Endothelial cell of umbilical vein (primary cell): ENCODE data around the gene ARHGAP18. TPM values are rescaled to one million over a fixed set of nuclear protein-coding genes. Genes with fewer than 3 reads are reported as not detected.

Source experiments
- BruUV-seq: library from RNA; stranded (reverse); fragments of 400-500 nt; replicated peaks from 2 replicates; lab custom pipeline; 2021; lab: Mats Ljungman, UMichigan
- CTCF ChIA-PET: fragments of 300-600, 350-600 bp; sonication (Branson Sonifier 250); formaldehyde crosslinking; loops from one replicate; lab custom pipeline; 2021; ENCODE audit warnings: antibody characterized with exemption, inconsistent platforms; lab: Charles Lee
- POLR2A ChIA-PET: fragments of 300-600, 350-600 bp; sonication (Branson Sonifier 250); formaldehyde crosslinking; loops from one replicate; lab custom pipeline; 2021; ENCODE audit warnings: antibody characterized with exemption, inconsistent platforms; lab: Charles Lee
- DNase-seq: peaks from one replicate; pipeline ENCODE4 v3.0.0-alpha.2; 2011; ENCODE audit warnings: low read depth, low spot score
- FAIRE-seq: peaks from 2 replicates; lab custom pipeline; 2011; peaks lifted over from hg19 to GRCh38; lab: Jason Lieb, UNC
- H2AFZ ChIP-seq: 2 replicates; pipeline ENCODE4 v1.6.0; 2012; ENCODE audit warnings: low read depth, low read length, control low read depth, inconsistent platforms
- H3K27ac ChIP-seq: 2 replicates; pipeline ENCODE4 v1.5.1; 2011; ENCODE audit warnings: low read depth, mild to moderate bottlenecking, control low read depth, low read length, moderate library complexity; ENCODE audit not compliant: insufficient read depth
- H3K27me3 ChIP-seq, 2 experiments: 2 replicates each; pipeline versions ENCODE4 v1.6.0 to v1.6.1; 2011; ENCODE audit warnings: low read length in 2 of 2, mixed read lengths in 1 of 2; ENCODE audit not compliant: control insufficient read depth in 2 of 2, insufficient read depth in 2 of 2
- H3K36me3 ChIP-seq, 2 experiments: 2 replicates in 1 of 2; 3 replicates in 1 of 2; pipeline ENCODE4 v1.5.1; 2011; ENCODE audit warnings: low read length in 2 of 2, mild to moderate bottlenecking in 1 of 2, moderate library complexity in 1 of 2; ENCODE audit not compliant: control insufficient read depth in 2 of 2, insufficient read depth in 2 of 2; ENCODE audit errors: extremely low read depth in 1 of 2
- H3K4me1 ChIP-seq: 3 replicates; pipeline ENCODE4 v1.5.1; 2011; ENCODE audit warnings: mild to moderate bottlenecking, low read length; ENCODE audit not compliant: control insufficient read depth, insufficient read depth; ENCODE audit errors: extremely low read depth
- H3K4me2 ChIP-seq: 2 replicates; pipeline ENCODE4 v1.6.1; 2011; ENCODE audit warnings: low read length, control low read depth, mixed read lengths; ENCODE audit not compliant: insufficient read depth
- H3K4me3 ChIP-seq, 3 experiments: fragments of 200-600 bp in 1 of 3; sonication (generic), shearing (Covaris generic) in 1 of 3; replicated peaks in 1 of 3; 2 replicates each; pipeline ENCODE4 v1.5.1; 2011 to 2016; ENCODE audit warnings: control low read depth in 3 of 3, low read length in 3 of 3, mild to moderate bottlenecking in 2 of 3, inconsistent platforms in 1 of 3, low read depth in 1 of 3, moderate library complexity in 1 of 3; ENCODE audit not compliant: insufficient read depth in 1 of 3
- H3K79me2 ChIP-seq: 2 replicates; pipeline ENCODE4 v1.6.0; 2012; ENCODE audit warnings: low read length, inconsistent platforms; ENCODE audit not compliant: control insufficient read depth, insufficient read depth
- H3K9ac ChIP-seq: replicated peaks from 2 replicates; pipeline ENCODE3; 2011; ENCODE audit warnings: low read length, control low read depth; ENCODE audit not compliant: insufficient read depth; ENCODE audit errors: extremely low read depth
- H3K9me1 ChIP-seq: replicated peaks from 3 replicates; pipeline ENCODE4 v1.6.0; 2011; ENCODE audit warnings: mild to moderate bottlenecking, low read length; ENCODE audit not compliant: control insufficient read depth, insufficient read depth; ENCODE audit errors: extremely low read depth
- H3K9me3 ChIP-seq: replicated peaks from 2 replicates; pipeline ENCODE4 v1.5.1; 2012; ENCODE audit warnings: low read length, inconsistent platforms; ENCODE audit not compliant: control insufficient read depth, insufficient read depth
- H4K20me1 ChIP-seq: replicated peaks from 2 replicates; pipeline ENCODE3; 2011; ENCODE audit warnings: mild to moderate bottlenecking, low read length; ENCODE audit not compliant: control insufficient read depth, insufficient read depth; ENCODE audit errors: extremely low read depth
- EZH2 ChIP-seq: IDR thresholded peaks from 2 replicates; pipeline ENCODE4 v1.6.1; 2012; ENCODE audit warnings: borderline replicate concordance, low read depth, mild to moderate bottlenecking, moderate library complexity, low read length, inconsistent platforms; ENCODE audit not compliant: severe bottlenecking
- FOS ChIP-seq: IDR thresholded peaks from 2 replicates; pipeline ENCODE4 v1.6.1; 2011; ENCODE audit warnings: mild to moderate bottlenecking, low read length, moderate library complexity, borderline replicate concordance; ENCODE audit not compliant: insufficient read depth
- GATA2 ChIP-seq: IDR thresholded peaks from 2 replicates; pipeline ENCODE4 v1.7.0; 2011; ENCODE audit warnings: low read depth, mild to moderate bottlenecking, moderate library complexity, mixed read lengths, low read length; ENCODE audit not compliant: insufficient read length, insufficient read depth
- JUN ChIP-seq: IDR thresholded peaks from 2 replicates; pipeline ENCODE4 v1.6.1; 2011; ENCODE audit warnings: borderline replicate concordance, low read depth; ENCODE audit not compliant: insufficient read length, insufficient read depth
- MYC ChIP-seq: IDR thresholded peaks from one replicate; pipeline ENCODE4 v1.6.1; 2011; ENCODE audit warnings: mild to moderate bottlenecking, low read depth, low read length
- POLR2A ChIP-seq: IDR thresholded peaks from 2 replicates; pipeline ENCODE4 v1.6.1; 2012; ENCODE audit warnings: low read depth, mild to moderate bottlenecking, control low read depth, low read length
- POLR2AphosphoS5 ChIP-seq: IDR thresholded peaks from 2 replicates; pipeline ENCODE4 v1.6.1; 2012; ENCODE audit warnings: low read depth, mild to moderate bottlenecking, control low read depth, low read length, moderate library complexity; ENCODE audit not compliant: insufficient read depth
- dilution Hi-C: fragments of 300-500 bp; cut with MboI; formaldehyde crosslinking; loops from one replicate; pipeline ENCODE4 v1.15.0; 2019; ENCODE audit warnings: low sequenced_read_pairs; ENCODE audit not compliant: extremely low pct_ligation_motif_present
- intact Hi-C: fragments of 100-400 bp; cut with micrococcal nuclease; formaldehyde crosslinking; loops from one replicate; pipeline ENCODE4 v1.10.0; 2022
- polyA plus RNA-seq, 4 experiments: library from polyadenylated mRNA; depleted of rRNA in 3 of 4; stranded (reverse) in 3 of 4; unstranded in 1 of 4; fragments of >200 nt; gene quantifications; 2 replicates each; pipeline versions ENCODE4 v1.2.1 to v1.2.3, GENCODE V29; 2011 to 2012; ENCODE audit warnings: missing spikeins in 1 of 4
- total RNA-seq: library from RNA; stranded (reverse); gene quantifications from 2 replicates; pipeline ENCODE4 v1.2.3, GENCODE V29; 2021
- TF ChIP-seq, protein P1 (sequence below), 2 donors: IDR thresholded peaks; 1 replicate in 1 of 2; 2 replicates in 1 of 2; pipeline ENCODE4 v1.5.1; 2011; ENCODE audit warnings: low read length in 2 of 2, mild to moderate bottlenecking in 2 of 2, moderate library complexity in 2 of 2, control low read depth in 1 of 2, inconsistent platforms in 1 of 2, low read depth in 1 of 2; ENCODE audit not compliant: insufficient read depth in 1 of 2; ENCODE audit errors: extremely low read depth in 1 of 2
- TF ChIP-seq, protein P2 (sequence below): IDR thresholded peaks from 2 replicates; pipeline ENCODE4 v1.6.1; 2011; ENCODE audit not compliant: insufficient read depth, insufficient read length

Gene ARHGAP18
- total and polyA plus RNA-seq, 2 donors (not counting 3 experiments of a cell fraction or from before 2014, with no cell fraction given) = 13.1 to 86.1 TPM

- CTCF ChIA-PET = no interaction called here
- Histone ChIP-seq H2AFZ (no peak overlapping the region), H4K20me1 (no peaks in the 10 kb centered on the region), H3K36me3 (peaks cover 7 to 12% of the 10 kb centered on the region in 2 experiments), H3K79me2 (no peaks in the 10 kb centered on the region), H3K4me3 (no peak overlapping the region), H3K27me3 (no peaks in the 10 kb centered on the region), H3K9me1 (no peaks in the 10 kb centered on the region), H3K9me3 (no peaks in the 10 kb centered on the region), H3K27ac (no peak overlapping the region), H3K4me2 (no peak overlapping the region), H3K9ac (no peak overlapping the region), H3K4me1 (peaks cover 27% of the 10 kb centered on the region)
- FAIRE-seq (no peak), DNase-seq (no peak)
- TF ChIP-seq, protein P1, sequence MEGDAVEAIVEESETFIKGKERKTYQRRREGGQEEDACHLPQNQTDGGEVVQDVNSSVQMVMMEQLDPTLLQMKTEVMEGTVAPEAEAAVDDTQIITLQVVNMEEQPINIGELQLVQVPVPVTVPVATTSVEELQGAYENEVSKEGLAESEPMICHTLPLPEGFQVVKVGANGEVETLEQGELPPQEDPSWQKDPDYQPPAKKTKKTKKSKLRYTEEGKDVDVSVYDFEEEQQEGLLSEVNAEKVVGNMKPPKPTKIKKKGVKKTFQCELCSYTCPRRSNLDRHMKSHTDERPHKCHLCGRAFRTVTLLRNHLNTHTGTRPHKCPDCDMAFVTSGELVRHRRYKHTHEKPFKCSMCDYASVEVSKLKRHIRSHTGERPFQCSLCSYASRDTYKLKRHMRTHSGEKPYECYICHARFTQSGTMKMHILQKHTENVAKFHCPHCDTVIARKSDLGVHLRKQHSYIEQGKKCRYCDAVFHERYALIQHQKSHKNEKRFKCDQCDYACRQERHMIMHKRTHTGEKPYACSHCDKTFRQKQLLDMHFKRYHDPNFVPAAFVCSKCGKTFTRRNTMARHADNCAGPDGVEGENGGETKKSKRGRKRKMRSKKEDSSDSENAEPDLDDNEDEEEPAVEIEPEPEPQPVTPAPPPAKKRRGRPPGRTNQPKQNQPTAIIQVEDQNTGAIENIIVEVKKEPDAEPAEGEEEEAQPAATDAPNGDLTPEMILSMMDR (IDR thresholded peaks at IDR 0.05; ENCODE audit: extremely low read depth in 1 of 2, insufficient read depth in 1 of 2, low read depth in 1 of 2, low read length in 2 of 2) = no peak
- TF ChIP-seq, protein P2, sequence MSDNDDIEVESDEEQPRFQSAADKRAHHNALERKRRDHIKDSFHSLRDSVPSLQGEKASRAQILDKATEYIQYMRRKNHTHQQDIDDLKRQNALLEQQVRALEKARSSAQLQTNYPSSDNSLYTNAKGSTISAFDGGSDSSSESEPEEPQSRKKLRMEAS = no peak
- TF ChIP-seq GATA2 (no peak), MYC (no peak), FOS (no peak), JUN (no peak), EZH2 (no peak), POLR2AphosphoS5 (no peak), POLR2A (no peak)
- dilution Hi-C loops = no loop called here
- intact Hi-C loops = loop anchor here (2.0 to 5.0 kb wide), 2 partner anchors 47 to 93 kb away; partner anchors contain the start of gene ARHGAP18
- BruUV-seq = no TSS peak
- POLR2A ChIA-PET = no interaction called here
Observed at GRCh38 chr6:129619579-129620233, 90.3 kb downstream of the ARHGAP18 start.
